Prostate gland (tissue), 2 donors: Measurements from ENCODE around the gene FARS2.

Experiments
- CTCF ChIP-seq, 4 experiments: fragments of 200-600 bp in 2 of 4; fragments of 450-650 bp in 2 of 4; sonication (generic) in 2 of 4; IDR thresholded peaks; 1 replicate in 3 of 4; 2 replicates in 1 of 4; pipeline ENCODE4 v1.5.1; 2016 to 2019; ENCODE audit warnings: antibody characterized with exemption in 4 of 4, mild to moderate bottlenecking in 2 of 4, moderate library complexity in 2 of 4
- POLR2A ChIP-seq: fragments of 450-650 bp; IDR thresholded peaks from one replicate; pipeline ENCODE4 v1.6.1; 2016; ENCODE audit warnings: antibody characterized with exemption, mild to moderate bottlenecking
- POLR2AphosphoS5 ChIP-seq: sonication (generic); formaldehyde crosslinking; IDR thresholded peaks from one replicate; pipeline ENCODE4 v1.6.1; 2017; ENCODE audit warnings: antibody characterized with exemption

- TF ChIP-seq CTCF (IDR thresholded peaks at IDR 0.05), result no peak
- no peak for TF ChIP-seq POLR2AphosphoS5
- TF ChIP-seq POLR2A, result no peak
Measured at GRCh38 chr6:5359417-5359816, 98.1 kb downstream of the FARS2 start.
